Measurements from ENCODE around the gene DPH6.
"Not testable (repeated sequence)": the region's sequence is repeated elsewhere in the genome, so short reads cannot be mapped to it uniquely, and the experiment has no call there.

Gene DPH6

GRCh38 chr15:35431281-35431680 is 114.7 kb downstream of the DPH6 start:
- DNase-seq: no peak

GRCh38 chr15:35430301-35430700 is 115.7 kb downstream of the DPH6 start:
- DNase-seq: no peak

- DNase-seq: no peak
These were observed 118.5 kb downstream of the DPH6 start for GRCh38 chr15:35427496-35427895.

- DNase-seq: no peak
These were observed 118.9 kb downstream of the DPH6 start for GRCh38 chr15:35427091-35427490.

- no peak for DNase-seq
These were observed 135.2 kb downstream of the DPH6 start for GRCh38 chr15:35410775-35411174.

- DNase-seq: no peak
These were observed 146.1 kb downstream of the DPH6 start for GRCh38 chr15:35399901-35400300.

- DNase-seq: no peak
These were observed 148.9 kb downstream of the DPH6 start for GRCh38 chr15:35397027-35397426.

GRCh38 chr15:35394416-35394815 is 151.5 kb downstream of the DPH6 start:
- DNase-seq: no peak

GRCh38 chr15:35393398-35393797 is 152.6 kb downstream of the DPH6 start:
- DNase-seq: no peak

- not testable (repeated sequence) for DNase-seq
These were observed 154.5 kb downstream of the DPH6 start for GRCh38 chr15:35391408-35391984.

- no peak for DNase-seq
These were observed 162.5 kb downstream of the DPH6 start for GRCh38 chr15:35383506-35383905.

GRCh38 chr15:35381328-35381727 is 164.6 kb downstream of the DPH6 start:
- DNase-seq: no peak

- no peak for DNase-seq
These were observed 166.0 kb downstream of the DPH6 start for GRCh38 chr15:35379972-35380371.

- DNase-seq: not testable (repeated sequence)
These were observed 167.5 kb downstream of the DPH6 start for GRCh38 chr15:35378454-35378853.

- no peak for DNase-seq
These were observed 169.3 kb downstream of the DPH6 start for GRCh38 chr15:35376707-35377106.

- no peak for DNase-seq
These were observed 171.3 kb downstream of the DPH6 start for GRCh38 chr15:35374661-35375060.

GRCh38 chr15:35362195-35362829 is 183.7 kb downstream of the DPH6 start:
- no peak for DNase-seq

- no peak for DNase-seq
These were observed 187.1 kb downstream of the DPH6 start for GRCh38 chr15:35358824-35359223.

GRCh38 chr15:35351059-35351458 is 194.9 kb downstream of the DPH6 start:
- no peak for DNase-seq

GRCh38 chr15:35349916-35350315 is 196.0 kb downstream of the DPH6 start:
- DNase-seq: no peak

- no peak for DNase-seq
These were observed 215.0 kb downstream of the DPH6 start for GRCh38 chr15:35330916-35331315.

- DNase-seq: no peak
These were observed 215.8 kb downstream of the DPH6 start for GRCh38 chr15:35330048-35330695.

- DNase-seq: no peak
These were observed 216.4 kb downstream of the DPH6 start for GRCh38 chr15:35329521-35329961.

GRCh38 chr15:35328836-35329235 is 217.1 kb downstream of the DPH6 start:
- DNase-seq: not testable (repeated sequence)
